Measurements from ENCODE around the gene SLC16A3. TPM values are rescaled to one million over a fixed set of nuclear protein-coding genes. Genes with fewer than 3 reads are reported as not detected.

SLC16A3 gene
- polyA plus RNA-seq, 1 donor (not counting 4 experiments of a cell fraction or from before 2014, with no cell fraction given), result 35.7 TPM

GRCh38 chr17:82247856-82248671 is 19.2 kb downstream of the SLC16A3 start:
- H3K4me2 ChIP-seq (ENCODE audit: control insufficient read depth, extremely low read depth, insufficient read depth, low read depth, low read length), result no peak overlapping the region
- H2AFZ ChIP-seq (ENCODE audit: control insufficient read depth, low read length), result no peak overlapping the region
- peaks cover 35% of the 10 kb centered on the region for H4K20me1 ChIP-seq (ENCODE audit: control insufficient read depth, extremely low read depth, insufficient read depth, low read length)
- no peak overlapping the region for H3K9ac ChIP-seq (ENCODE audit: control insufficient read depth, extremely low read depth, insufficient read depth, low read length)
- H3K27me3 ChIP-seq (ENCODE audit: control insufficient read depth, extremely low read depth, insufficient read depth, low read length), result no peaks in the 10 kb centered on the region
- FAIRE-seq, result no peak
- peaks cover 65% of the 10 kb centered on the region for H3K79me2 ChIP-seq (ENCODE audit: control insufficient read depth, insufficient read depth, low read length)
- dilution Hi-C loops (cut with MboI; ENCODE audit: extremely low pct_ligation_motif_present, low sequenced_read_pairs), result no loop called here
- no peaks in the 10 kb centered on the region for H3K9me3 ChIP-seq (ENCODE audit: control insufficient read depth, low read depth, low read length)
- peaks cover 6% of the 10 kb centered on the region for H3K9me1 ChIP-seq (ENCODE audit: control insufficient read depth, extremely low read depth, insufficient read depth, low read length)
- no peak for TF ChIP-seq EZH2 (IDR thresholded peaks at IDR 0.05; ENCODE audit: low read length)
- DNase-seq (ENCODE audit: low read depth, low spot score), result no peak
- peaks cover 30% of the 10 kb centered on the region for H3K4me1 ChIP-seq (ENCODE audit: control insufficient read depth, extremely low read depth, insufficient read depth, low read length)
- H3K27ac ChIP-seq (ENCODE audit: control insufficient read depth, insufficient read depth, low read length), result peak overlapping the region; percentile 92
- no peak overlapping the region for H3K4me3 ChIP-seq (ENCODE audit: control insufficient read depth in 2 of 3, extremely low read depth in 1 of 3, insufficient read depth in 2 of 3, low read depth in 1 of 3, low read length in 3 of 3)
- peaks cover 62 to 83% of the 10 kb centered on the region in 2 experiments for H3K36me3 ChIP-seq (ENCODE audit: control insufficient read depth in 2 of 2, extremely low read depth in 1 of 2, insufficient read depth in 2 of 2, low read length in 2 of 2)

DNA sequence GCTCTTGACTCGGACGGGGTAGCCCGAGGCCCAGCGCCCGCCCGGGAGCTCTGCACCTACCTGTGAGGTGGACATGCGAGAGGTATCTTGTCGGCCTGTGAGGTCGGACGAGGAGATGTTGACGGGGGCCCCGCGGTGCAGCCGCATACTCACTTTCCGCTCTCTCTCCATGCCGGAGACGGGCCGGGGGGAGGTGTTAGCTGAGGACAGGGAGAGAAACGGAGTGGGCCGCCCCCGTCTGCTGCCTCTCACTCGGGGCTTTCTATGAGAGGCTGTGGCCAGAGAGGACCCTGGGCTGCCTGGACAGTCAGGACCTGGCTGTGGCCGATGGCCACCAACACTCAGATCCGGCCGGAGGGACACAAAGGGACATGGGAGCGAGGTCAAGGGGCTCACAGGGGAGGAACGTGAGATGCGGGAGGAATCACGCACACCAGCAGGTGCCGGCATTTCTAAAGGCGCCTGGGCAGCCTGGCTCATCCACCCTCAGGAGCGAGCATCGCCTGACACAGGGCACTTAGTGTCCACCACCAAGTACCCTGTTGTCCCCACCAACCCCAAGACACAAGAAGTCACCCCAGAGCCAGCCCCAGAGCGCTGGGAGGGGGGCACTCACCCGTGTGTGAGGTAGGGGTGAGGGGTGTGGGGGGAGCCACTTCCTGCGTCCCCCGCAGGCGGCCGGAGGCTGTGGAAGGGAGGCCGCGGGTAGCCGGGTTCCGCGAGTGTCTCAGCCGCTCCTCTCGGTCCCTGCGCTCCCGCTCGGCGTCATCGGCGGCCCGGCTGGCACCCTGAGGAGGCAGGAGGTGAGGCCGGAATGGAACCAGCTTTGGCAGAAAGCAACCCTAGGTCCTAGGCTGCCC is 20.2 kb downstream of the SLC16A3 start:
- H3K79me2 ChIP-seq (ENCODE audit: control insufficient read depth, insufficient read depth, low read length), result peaks cover 63% of the 10 kb centered on the region
- no peak overlapping the region for H2AFZ ChIP-seq (ENCODE audit: control insufficient read depth, low read length)
- no peak for DNase-seq (ENCODE audit: low read depth, low spot score)
- H3K36me3 ChIP-seq (ENCODE audit: control insufficient read depth in 2 of 2, extremely low read depth in 1 of 2, insufficient read depth in 2 of 2, low read length in 2 of 2), result peaks cover 61 to 78% of the 10 kb centered on the region in 2 experiments
- H3K9me3 ChIP-seq (ENCODE audit: control insufficient read depth, low read depth, low read length), result no peaks in the 10 kb centered on the region
- peaks cover 30% of the 10 kb centered on the region for H3K4me1 ChIP-seq (ENCODE audit: control insufficient read depth, extremely low read depth, insufficient read depth, low read length)
- H3K27ac ChIP-seq (ENCODE audit: control insufficient read depth, insufficient read depth, low read length), result no peak overlapping the region
- no peaks in the 10 kb centered on the region for H3K27me3 ChIP-seq (ENCODE audit: control insufficient read depth, extremely low read depth, insufficient read depth, low read length)
- no peak overlapping the region for H3K4me3 ChIP-seq (ENCODE audit: control insufficient read depth in 2 of 3, extremely low read depth in 1 of 3, insufficient read depth in 2 of 3, low read depth in 1 of 3, low read length in 3 of 3)
- no peak for FAIRE-seq
- peaks cover 35% of the 10 kb centered on the region for H4K20me1 ChIP-seq (ENCODE audit: control insufficient read depth, extremely low read depth, insufficient read depth, low read length)
- TF ChIP-seq, protein P1, sequence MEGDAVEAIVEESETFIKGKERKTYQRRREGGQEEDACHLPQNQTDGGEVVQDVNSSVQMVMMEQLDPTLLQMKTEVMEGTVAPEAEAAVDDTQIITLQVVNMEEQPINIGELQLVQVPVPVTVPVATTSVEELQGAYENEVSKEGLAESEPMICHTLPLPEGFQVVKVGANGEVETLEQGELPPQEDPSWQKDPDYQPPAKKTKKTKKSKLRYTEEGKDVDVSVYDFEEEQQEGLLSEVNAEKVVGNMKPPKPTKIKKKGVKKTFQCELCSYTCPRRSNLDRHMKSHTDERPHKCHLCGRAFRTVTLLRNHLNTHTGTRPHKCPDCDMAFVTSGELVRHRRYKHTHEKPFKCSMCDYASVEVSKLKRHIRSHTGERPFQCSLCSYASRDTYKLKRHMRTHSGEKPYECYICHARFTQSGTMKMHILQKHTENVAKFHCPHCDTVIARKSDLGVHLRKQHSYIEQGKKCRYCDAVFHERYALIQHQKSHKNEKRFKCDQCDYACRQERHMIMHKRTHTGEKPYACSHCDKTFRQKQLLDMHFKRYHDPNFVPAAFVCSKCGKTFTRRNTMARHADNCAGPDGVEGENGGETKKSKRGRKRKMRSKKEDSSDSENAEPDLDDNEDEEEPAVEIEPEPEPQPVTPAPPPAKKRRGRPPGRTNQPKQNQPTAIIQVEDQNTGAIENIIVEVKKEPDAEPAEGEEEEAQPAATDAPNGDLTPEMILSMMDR (optimal IDR thresholded peaks at IDR 0.05 in 1 of 3, IDR thresholded peaks at IDR 0.05 in 1 of 3, conservative IDR thresholded peaks at IDR 0.05 in 1 of 3; ENCODE audit: extremely low read depth in 1 of 3, insufficient read depth in 2 of 3, low read length in 3 of 3), result no peak
- TF ChIP-seq EZH2 (IDR thresholded peaks at IDR 0.05; ENCODE audit: low read length), result no peak
- peaks cover 6% of the 10 kb centered on the region for H3K9me1 ChIP-seq (ENCODE audit: control insufficient read depth, extremely low read depth, insufficient read depth, low read length)
- H3K9ac ChIP-seq (ENCODE audit: control insufficient read depth, extremely low read depth, insufficient read depth, low read length), result no peak overlapping the region
- no peak overlapping the region for H3K4me2 ChIP-seq (ENCODE audit: control insufficient read depth, extremely low read depth, insufficient read depth, low read depth, low read length)
- dilution Hi-C loops (cut with MboI; ENCODE audit: extremely low pct_ligation_motif_present, low sequenced_read_pairs), result no loop called here

Data from keratinocyte (primary cell).